Measurements from ENCODE around the gene INSIG1. TPM values are rescaled to one million over a fixed set of nuclear protein-coding genes. Genes with fewer than 3 reads are reported as not detected.

Gene INSIG1
- polyA plus RNA-seq = 33.1 and 39.5 TPM in 2 replicates

GRCh38 chr7:155297517-155298287 lies at the start of gene INSIG1:
Gene INSIG1, plus strand, starts transcription at chr7:155297878. Its CDS starts 408 bp downstream, at chr7:155298286.

Other genes starting within 250 kb of the INSIG1 start
- gene HTR5A, start 227.6 kb upstream of the INSIG1 start, polyA plus RNA-seq = 60.9 and 79.7 TPM in 2 replicates
- gene EN2, start 160.3 kb downstream of the INSIG1 start, polyA plus RNA-seq = 6.1 and 9.4 TPM in 2 replicates
- 3.8 and 13.5 TPM in 2 replicates for gene CNPY1, start 248.7 kb downstream of the INSIG1 start, polyA plus RNA-seq